ENCODE results near the gene TBL3.
"Not testable (repeated sequence)": the region's sequence is repeated elsewhere in the genome, so short reads cannot be mapped to it uniquely, and the experiment has no call there.

TBL3 gene

GRCh38 chr16:1944612-1945199, 27.1 kb upstream of the TBL3 start:
- DNase-seq: no peak

- no peak for DNase-seq
Observed at GRCh38 chr16:1945559-1946391, 26.1 kb upstream of the TBL3 start.

- DNase-seq: no peak
Observed at GRCh38 chr16:1946495-1947368, 25.1 kb upstream of the TBL3 start.

- DNase-seq: no peak
Observed at GRCh38 chr16:1947369-1947670, 24.5 kb upstream of the TBL3 start.

GRCh38 chr16:1949507-1949906, 22.3 kb upstream of the TBL3 start:
- DNase-seq: no peak

- no peak for DNase-seq
Observed at GRCh38 chr16:1950047-1950446, 21.8 kb upstream of the TBL3 start.

- no peak for DNase-seq
Observed at GRCh38 chr16:1950559-1950958, 21.3 kb upstream of the TBL3 start.

GRCh38 chr16:1953734-1954133, 18.1 kb upstream of the TBL3 start:
- DNase-seq: no peak

- DNase-seq: not testable (repeated sequence)
Observed at GRCh38 chr16:1957434-1958142, 14.3 kb upstream of the TBL3 start.

GRCh38 chr16:1958143-1958491, 13.7 kb upstream of the TBL3 start:
- DNase-seq: not testable (repeated sequence)

- no peak for DNase-seq
Observed at GRCh38 chr16:1958715-1959268, 13.1 kb upstream of the TBL3 start.

GRCh38 chr16:1959269-1960039, 12.4 kb upstream of the TBL3 start, which contains the start of gene NDUFB10:
Gene NDUFB10, plus strand, starts transcription at chr16:1959538. Its CDS starts 87 bp downstream, at chr16:1959625.
- DNase-seq: peak; percentile 53

GRCh38 chr16:1960665-1961630, 10.9 kb upstream of the TBL3 start:
- DNase-seq: peak; percentile 41

- no peak for DNase-seq
Observed at GRCh38 chr16:1961651-1962067, 10.2 kb upstream of the TBL3 start.

GRCh38 chr16:1962161-1963153, 9.4 kb upstream of the TBL3 start:
- not testable (repeated sequence) for DNase-seq

- no peak for DNase-seq
Observed at GRCh38 chr16:1963806-1964505, 7.9 kb upstream of the TBL3 start.

- peak; percentile 93 for DNase-seq
Observed at GRCh38 chr16:1964506-1965395, 7.1 kb upstream of the TBL3 start, which contains the start of gene RPS2. Gene RPS2, minus strand, starts transcription at chr16:1964826. Its CDS starts 201 bp downstream, at chr16:1964625.
